HEK293 (cell line): ENCODE results near the gene CCBE1.

Experiments
- CTCF ChIA-PET: fragments of 350-600 bp; formaldehyde crosslinking; extraction: SDS; loops from one replicate; lab custom pipeline; 2021; ENCODE audit warnings: antibody characterized with exemption; lab: Yijun Ruan, JAX
- POLR2A ChIA-PET: fragments of 300-600 bp; formaldehyde crosslinking; extraction: SDS; loops from one replicate; lab custom pipeline; 2020; ENCODE audit warnings: antibody characterized with exemption, inconsistent platforms; lab: Yijun Ruan, JAX
- H3K27ac ChIP-seq: fragments of 200-500 bp; sonication (Bioruptor generic); 2 replicates; pipeline ENCODE4 v1.5.1; 2014; ENCODE audit warnings: low read depth, low read length, control low read depth, inconsistent platforms; ENCODE audit errors: extremely low read depth
- H3K36me3 ChIP-seq, 2 experiments: fragments of 200-500 bp in 1 of 2; sonication (Bioruptor generic) in 1 of 2; 1 replicate in 1 of 2; 2 replicates in 1 of 2; pipeline ENCODE4 v1.5.1; 2014 to 2017; ENCODE audit warnings: inconsistent platforms in 2 of 2, low read length in 2 of 2; ENCODE audit not compliant: control insufficient read depth in 2 of 2, insufficient read depth in 1 of 2
- H3K4me1 ChIP-seq: fragments of 200-500 bp; sonication (Bioruptor generic); 2 replicates; pipeline ENCODE4 v1.5.1; 2014; ENCODE audit warnings: mild to moderate bottlenecking, low read length, inconsistent platforms; ENCODE audit not compliant: control insufficient read depth, insufficient read depth
- H3K4me3 ChIP-seq: 2 replicates; pipeline ENCODE4 v1.5.1; 2011; ENCODE audit warnings: low read depth, mild to moderate bottlenecking, control low read depth, low read length, moderate library complexity
- H3K9me3 ChIP-seq: fragments of 200-500 bp; sonication (Bioruptor generic); 2 replicates; pipeline ENCODE4 v1.5.1; 2014; ENCODE audit warnings: low read depth, low read length, inconsistent platforms; ENCODE audit not compliant: control insufficient read depth, insufficient read depth
- FEZF1 ChIP-seq: fragments of 450-650 bp; formaldehyde crosslinking; IDR thresholded peaks from 2 replicates; pipeline ENCODE4 v1.5.1; 2016; ENCODE audit warnings: missing biosample characterization, missing genetic modification characterization
- HIC1 ChIP-seq: fragments of 450-650 bp; formaldehyde crosslinking; IDR thresholded peaks from 2 replicates; pipeline ENCODE4 v1.5.1; 2016; ENCODE audit warnings: missing biosample characterization, missing genetic modification characterization
- KLF1 ChIP-seq: fragments of 450-650 bp; formaldehyde crosslinking; IDR thresholded peaks from 2 replicates; pipeline ENCODE4 v1.5.1; 2016; ENCODE audit warnings: missing biosample characterization, missing genetic modification characterization
- ZBTB1 ChIP-seq: fragments of 450-650 bp; formaldehyde crosslinking; IDR thresholded peaks from 2 replicates; pipeline ENCODE4 v1.5.1; 2016; ENCODE audit warnings: missing biosample characterization, missing genetic modification characterization
- ZBTB21 ChIP-seq: fragments of 450-650 bp; formaldehyde crosslinking; IDR thresholded peaks from 2 replicates; pipeline ENCODE4 v1.5.1; 2017; ENCODE audit warnings: missing biosample characterization, missing genetic modification characterization
- ZBTB8A ChIP-seq: fragments of 450-650 bp; formaldehyde crosslinking; IDR thresholded peaks from 2 replicates; pipeline ENCODE4 v1.5.1; 2016; ENCODE audit warnings: missing biosample characterization, missing genetic modification characterization
- ZFP37 ChIP-seq: fragments of 450-650 bp; formaldehyde crosslinking; IDR thresholded peaks from 2 replicates; pipeline ENCODE4 v1.5.1; 2016; ENCODE audit warnings: missing biosample characterization, missing genetic modification characterization
- ZNF10 ChIP-seq: fragments of 450-650 bp; formaldehyde crosslinking; IDR thresholded peaks from 2 replicates; pipeline ENCODE4 v1.5.1; 2017; ENCODE audit warnings: missing biosample characterization, missing genetic modification characterization
- ZNF121 ChIP-seq: fragments of 450-650 bp; formaldehyde crosslinking; IDR thresholded peaks from 2 replicates; pipeline ENCODE4 v1.5.1; 2016; ENCODE audit warnings: missing biosample characterization, missing genetic modification characterization
- ZNF132 ChIP-seq: fragments of 450-650 bp; formaldehyde crosslinking; IDR thresholded peaks from 2 replicates; pipeline ENCODE4 v1.5.1; 2017; ENCODE audit warnings: missing biosample characterization, missing genetic modification characterization, borderline replicate concordance
- ZNF138 ChIP-seq: fragments of 450-650 bp; formaldehyde crosslinking; IDR thresholded peaks from 2 replicates; pipeline ENCODE4 v1.5.1; 2016; ENCODE audit warnings: missing biosample characterization, missing genetic modification characterization, borderline replicate concordance
- ZNF202 ChIP-seq: fragments of 450-650 bp; formaldehyde crosslinking; IDR thresholded peaks from 2 replicates; pipeline ENCODE4 v1.5.1; 2016; ENCODE audit warnings: missing biosample characterization, missing genetic modification characterization, borderline replicate concordance
- ZNF549 ChIP-seq: fragments of 450-650 bp; IDR thresholded peaks from 2 replicates; pipeline ENCODE4 v1.5.1; 2018; ENCODE audit warnings: missing biosample characterization, missing genetic modification characterization, mild to moderate bottlenecking, inconsistent platforms, moderate library complexity
- ZNF571 ChIP-seq: fragments of 450-650 bp; formaldehyde crosslinking; IDR thresholded peaks from 2 replicates; pipeline ENCODE4 v1.5.0; 2017; ENCODE audit warnings: missing biosample characterization, missing genetic modification characterization
- ZNF621 ChIP-seq: fragments of 450-650 bp; formaldehyde crosslinking; IDR thresholded peaks from 2 replicates; pipeline ENCODE4 v1.5.1; 2017; ENCODE audit warnings: missing biosample characterization, missing genetic modification characterization
- ZNF664 ChIP-seq: fragments of 450-650 bp; formaldehyde crosslinking; IDR thresholded peaks from 2 replicates; pipeline ENCODE4 v1.5.1; 2016; ENCODE audit warnings: missing biosample characterization, missing genetic modification characterization
- ZSCAN5A ChIP-seq: fragments of 450-650 bp; formaldehyde crosslinking; IDR thresholded peaks from 2 replicates; pipeline ENCODE4 v1.5.1; 2016; ENCODE audit warnings: missing biosample characterization, missing genetic modification characterization
- TF ChIP-seq, protein P1 (sequence below): fragments of 450-650 bp; formaldehyde crosslinking; IDR thresholded peaks from 2 replicates; pipeline ENCODE4; 2016; ENCODE audit warnings: missing biosample characterization, missing genetic modification characterization
- TF ChIP-seq, protein P2 (sequence below): fragments of 450-650 bp; formaldehyde crosslinking; conservative IDR thresholded peaks from 2 replicates; pipeline ENCODE4 v1.5.1; 2016; ENCODE audit warnings: low read depth, missing biosample characterization, missing genetic modification characterization
- TF ChIP-seq, protein P3 (sequence below): fragments of 450-650 bp; formaldehyde crosslinking; optimal IDR thresholded peaks from 2 replicates; pipeline ENCODE3; 2016; ENCODE audit warnings: missing biosample characterization, mild to moderate bottlenecking, missing genetic modification characterization
- TF ChIP-seq, protein P4 (sequence below): fragments of 450-650 bp; formaldehyde crosslinking; IDR thresholded peaks from 2 replicates; pipeline ENCODE4 v1.5.1; 2016; ENCODE audit warnings: missing biosample characterization, missing genetic modification characterization

CCBE1 gene

GRCh38 chr18:59735269-59735860 lies 38.1 kb upstream of the CCBE1 start:
- POLR2A ChIA-PET = no interaction called here
- no peaks in the 10 kb centered on the region for H3K4me1 ChIP-seq
- H3K27ac ChIP-seq = no peak overlapping the region
- H3K9me3 ChIP-seq = no peaks in the 10 kb centered on the region
- H3K4me3 ChIP-seq = no peak overlapping the region
- H3K36me3 ChIP-seq = no peaks in the 10 kb centered on the region
- TF ChIP-seq ZNF549 (tag by site-specific recombination) = no peak
- TF ChIP-seq, protein P1, sequence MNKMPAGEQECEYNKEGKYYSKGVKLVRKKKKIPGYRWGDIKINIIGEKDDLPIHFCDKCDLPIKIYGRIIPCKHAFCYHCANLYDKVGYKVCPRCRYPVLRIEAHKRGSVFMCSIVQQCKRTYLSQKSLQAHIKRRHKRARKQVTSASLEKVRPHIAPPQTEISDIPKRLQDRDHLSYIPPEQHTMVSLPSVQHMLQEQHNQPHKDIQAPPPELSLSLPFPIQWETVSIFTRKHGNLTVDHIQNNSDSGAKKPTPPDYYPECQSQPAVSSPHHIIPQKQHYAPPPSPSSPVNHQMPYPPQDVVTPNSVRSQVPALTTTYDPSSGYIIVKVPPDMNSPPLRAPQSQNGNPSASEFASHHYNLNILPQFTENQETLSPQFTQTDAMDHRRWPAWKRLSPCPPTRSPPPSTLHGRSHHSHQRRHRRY (tag by site-specific recombination) = no peak
- TF ChIP-seq ZNF121 (tag by site-specific recombination) = no peak
- no peak for TF ChIP-seq FEZF1
- TF ChIP-seq ZNF621 (tag by site-specific recombination) = no peak
- no peak for TF ChIP-seq ZBTB21 (tag by site-specific recombination)
- CTCF ChIA-PET = interaction anchor here (3.6 kb wide), 1 partner anchor 38 kb away, joined by 12 read pairs; the partner anchor contains the start of gene CCBE1

GRCh38 chr18:59733421-59733820 lies 36.2 kb upstream of the CCBE1 start:
- POLR2A ChIA-PET = interaction anchor here (0.8 kb wide), 1 partner anchor 30 kb away, joined by 3 read pairs; no protein-coding TSS in a partner anchor

More at GRCh38 chr18:59733421-59733820, 36.2 kb upstream of the CCBE1 start:
- CTCF ChIA-PET = interaction anchor here (0.6 to 3.6 kb wide), 6 partner anchors 24 to 815 kb away, joined by 3 to 12 read pairs (median 4); partner anchors contain the start of gene CCBE1
- no peaks in the 10 kb centered on the region for H3K4me1 ChIP-seq
- no peak overlapping the region for H3K27ac ChIP-seq
- no peaks in the 10 kb centered on the region for H3K9me3 ChIP-seq
- H3K4me3 ChIP-seq = no peak overlapping the region
- H3K36me3 ChIP-seq = no peaks in the 10 kb centered on the region
- TF ChIP-seq ZBTB8A (tag by site-specific recombination) (no peak), ZFP37 (tag by site-specific recombination) (no peak), ZBTB1 (tag by site-specific recombination) (no peak), ZNF664 (tag by site-specific recombination) (no peak), KLF1 (tag by site-specific recombination) (no peak), HIC1 (no peak), ZNF10 (tag by site-specific recombination) (no peak), ZNF138 (tag by site-specific recombination) (no peak), ZNF571 (tag by site-specific recombination) (no peak), ZNF202 (tag by site-specific recombination) (no peak), ZNF132 (tag by site-specific recombination) (no peak), ZSCAN5A (no peak)
- TF ChIP-seq, protein P2, sequence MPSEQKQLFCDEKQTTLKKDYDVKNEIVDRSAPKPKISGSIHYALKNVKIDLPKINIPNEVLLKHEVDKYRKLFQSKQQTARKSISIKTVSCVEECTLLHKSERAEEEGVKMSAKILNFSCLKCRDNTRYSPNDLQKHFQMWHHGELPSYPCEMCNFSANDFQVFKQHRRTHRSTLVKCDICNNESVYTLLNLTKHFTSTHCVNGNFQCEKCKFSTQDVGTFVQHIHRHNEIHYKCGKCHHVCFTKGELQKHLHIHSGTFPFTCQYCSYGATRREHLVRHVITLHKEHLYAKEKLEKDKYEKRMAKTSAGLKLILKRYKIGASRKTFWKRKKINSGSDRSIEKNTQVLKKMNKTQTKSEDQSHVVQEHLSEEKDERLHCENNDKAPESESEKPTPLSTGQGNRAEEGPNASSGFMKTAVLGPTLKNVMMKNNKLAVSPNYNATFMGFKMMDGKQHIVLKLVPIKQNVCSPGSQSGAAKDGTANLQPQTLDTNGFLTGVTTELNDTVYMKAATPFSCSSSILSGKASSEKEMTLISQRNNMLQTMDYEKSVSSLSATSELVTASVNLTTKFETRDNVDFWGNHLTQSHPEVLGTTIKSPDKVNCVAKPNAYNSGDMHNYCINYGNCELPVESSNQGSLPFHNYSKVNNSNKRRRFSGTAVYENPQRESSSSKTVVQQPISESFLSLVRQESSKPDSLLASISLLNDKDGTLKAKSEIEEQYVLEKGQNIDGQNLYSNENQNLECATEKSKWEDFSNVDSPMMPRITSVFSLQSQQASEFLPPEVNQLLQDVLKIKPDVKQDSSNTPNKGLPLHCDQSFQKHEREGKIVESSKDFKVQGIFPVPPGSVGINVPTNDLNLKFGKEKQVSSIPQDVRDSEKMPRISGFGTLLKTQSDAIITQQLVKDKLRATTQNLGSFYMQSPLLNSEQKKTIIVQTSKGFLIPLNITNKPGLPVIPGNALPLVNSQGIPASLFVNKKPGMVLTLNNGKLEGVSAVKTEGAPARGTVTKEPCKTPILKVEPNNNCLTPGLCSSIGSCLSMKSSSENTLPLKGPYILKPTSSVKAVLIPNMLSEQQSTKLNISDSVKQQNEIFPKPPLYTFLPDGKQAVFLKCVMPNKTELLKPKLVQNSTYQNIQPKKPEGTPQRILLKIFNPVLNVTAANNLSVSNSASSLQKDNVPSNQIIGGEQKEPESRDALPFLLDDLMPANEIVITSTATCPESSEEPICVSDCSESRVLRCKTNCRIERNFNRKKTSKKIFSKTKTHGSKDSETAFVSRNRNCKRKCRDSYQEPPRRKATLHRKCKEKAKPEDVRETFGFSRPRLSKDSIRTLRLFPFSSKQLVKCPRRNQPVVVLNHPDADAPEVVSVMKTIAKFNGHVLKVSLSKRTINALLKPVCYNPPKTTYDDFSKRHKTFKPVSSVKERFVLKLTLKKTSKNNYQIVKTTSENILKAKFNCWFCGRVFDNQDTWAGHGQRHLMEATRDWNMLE (tag by site-specific recombination) = no peak
- TF ChIP-seq, protein P3, sequence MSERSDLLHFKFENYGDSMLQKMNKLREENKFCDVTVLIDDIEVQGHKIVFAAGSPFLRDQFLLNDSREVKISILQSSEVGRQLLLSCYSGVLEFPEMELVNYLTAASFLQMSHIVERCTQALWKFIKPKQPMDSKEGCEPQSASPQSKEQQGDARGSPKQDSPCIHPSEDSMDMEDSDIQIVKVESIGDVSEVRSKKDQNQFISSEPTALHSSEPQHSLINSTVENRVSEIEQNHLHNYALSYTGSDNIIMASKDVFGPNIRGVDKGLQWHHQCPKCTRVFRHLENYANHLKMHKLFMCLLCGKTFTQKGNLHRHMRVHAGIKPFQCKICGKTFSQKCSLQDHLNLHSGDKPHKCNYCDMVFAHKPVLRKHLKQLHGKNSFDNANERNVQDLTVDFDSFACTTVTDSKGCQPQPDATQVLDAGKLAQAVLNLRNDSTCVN (tag by site-specific recombination) = no peak
- TF ChIP-seq, protein P4, sequence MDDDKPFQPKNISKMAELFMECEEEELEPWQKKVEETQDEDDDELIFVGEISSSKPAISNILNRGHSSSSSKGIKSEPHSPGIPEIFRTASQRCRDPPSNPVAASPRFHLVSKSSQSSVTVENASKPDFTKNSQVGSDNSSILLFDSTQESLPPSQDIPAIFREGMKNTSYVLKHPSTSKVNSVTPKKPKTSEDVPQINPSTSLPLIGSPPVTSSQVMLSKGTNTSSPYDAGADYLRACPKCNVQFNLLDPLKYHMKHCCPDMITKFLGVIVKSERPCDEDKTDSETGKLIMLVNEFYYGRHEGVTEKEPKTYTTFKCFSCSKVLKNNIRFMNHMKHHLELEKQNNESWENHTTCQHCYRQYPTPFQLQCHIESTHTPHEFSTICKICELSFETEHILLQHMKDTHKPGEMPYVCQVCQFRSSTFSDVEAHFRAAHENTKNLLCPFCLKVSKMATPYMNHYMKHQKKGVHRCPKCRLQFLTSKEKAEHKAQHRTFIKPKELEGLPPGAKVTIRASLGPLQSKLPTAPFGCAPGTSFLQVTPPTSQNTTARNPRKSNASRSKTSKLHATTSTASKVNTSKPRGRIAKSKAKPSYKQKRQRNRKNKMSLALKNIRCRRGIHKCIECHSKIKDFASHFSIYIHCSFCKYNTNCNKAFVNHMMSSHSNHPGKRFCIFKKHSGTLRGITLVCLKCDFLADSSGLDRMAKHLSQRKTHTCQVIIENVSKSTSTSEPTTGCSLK (tag by site-specific recombination) = no peak
